GM19351 (cell line): ENCODE results near the gene FGFBP2.
A peak's percentile ranks its signal among the peaks of the same experiment; 100 is the strongest.

Experiments
- ATAC-seq: cut with Tn5 transposase; IDR thresholded peaks from one replicate; pipeline ENCODE4 v1.9.1; 2021; ENCODE audit warnings: mild to moderate bottlenecking, moderate library complexity; ENCODE audit not compliant: unreplicated experiment

Gene FGFBP2

GRCh38 chr4:15963001-15963451, at the start of gene FGFBP2:
TSS of gene FGFBP2 (minus strand) at chr4:15963175. CDS start at chr4:15963129, 46 bp downstream.
- peak; percentile 52 for ATAC-seq

- no peak for ATAC-seq
Measured at GRCh38 chr4:16011173-16011572, 48.2 kb upstream of the FGFBP2 start.

GRCh38 chr4:16009153-16009552, 46.2 kb upstream of the FGFBP2 start:
- no peak for ATAC-seq

GRCh38 chr4:16007471-16008095, 44.6 kb upstream of the FGFBP2 start:
- no peak for ATAC-seq

- ATAC-seq, result no peak
Measured at GRCh38 chr4:16006771-16007446, 43.9 kb upstream of the FGFBP2 start.

GRCh38 chr4:16005676-16006075, 42.7 kb upstream of the FGFBP2 start:
- ATAC-seq, result no peak

- peak; percentile 98 for ATAC-seq
Measured at GRCh38 chr4:16001484-16001858, 38.5 kb upstream of the FGFBP2 start.

- no peak for ATAC-seq
Measured at GRCh38 chr4:16000708-16001483, 37.9 kb upstream of the FGFBP2 start.

GRCh38 chr4:15996773-15997172, 33.8 kb upstream of the FGFBP2 start:
- ATAC-seq, result no peak

GRCh38 chr4:15995826-15996225, 32.9 kb upstream of the FGFBP2 start:
- no peak for ATAC-seq

GRCh38 chr4:15992167-15992485, 29.2 kb upstream of the FGFBP2 start:
- no peak for ATAC-seq

GRCh38 chr4:15990570-15991285, 27.8 kb upstream of the FGFBP2 start:
- no peak for ATAC-seq

- ATAC-seq, result no peak
Measured at GRCh38 chr4:15989424-15989823, 26.4 kb upstream of the FGFBP2 start.

GRCh38 chr4:15988222-15988621, 25.2 kb upstream of the FGFBP2 start:
- no peak for ATAC-seq

- no peak for ATAC-seq
Measured at GRCh38 chr4:15986907-15987306, 23.9 kb upstream of the FGFBP2 start.

GRCh38 chr4:15983610-15984009, 20.6 kb upstream of the FGFBP2 start:
- no peak for ATAC-seq

- ATAC-seq, result no peak
Measured at GRCh38 chr4:15982842-15983524, 20.0 kb upstream of the FGFBP2 start.

GRCh38 chr4:15976456-15977447, 13.8 kb upstream of the FGFBP2 start:
- no peak for ATAC-seq

- no peak for ATAC-seq
Measured at GRCh38 chr4:15971068-15971801, 8.3 kb upstream of the FGFBP2 start.
